C4-2B (cell line): ENCODE data around the gene CHKB.

ENCODE experiments used
- H3K27ac ChIP-seq: fragments of 450-650 bp; 2 replicates; pipeline ENCODE4 v1.5.1; 2017
- ZFX ChIP-seq: fragments of 450-650 bp; IDR thresholded peaks from 2 replicates; pipeline ENCODE4 v1.6.1; 2017
- TF ChIP-seq, protein P1 (sequence below): fragments of 450-650 bp; conservative IDR thresholded peaks from 2 replicates; pipeline ENCODE4 v1.5.1; 2017; ENCODE audit warnings: mild to moderate bottlenecking

The CHKB gene, protein sequence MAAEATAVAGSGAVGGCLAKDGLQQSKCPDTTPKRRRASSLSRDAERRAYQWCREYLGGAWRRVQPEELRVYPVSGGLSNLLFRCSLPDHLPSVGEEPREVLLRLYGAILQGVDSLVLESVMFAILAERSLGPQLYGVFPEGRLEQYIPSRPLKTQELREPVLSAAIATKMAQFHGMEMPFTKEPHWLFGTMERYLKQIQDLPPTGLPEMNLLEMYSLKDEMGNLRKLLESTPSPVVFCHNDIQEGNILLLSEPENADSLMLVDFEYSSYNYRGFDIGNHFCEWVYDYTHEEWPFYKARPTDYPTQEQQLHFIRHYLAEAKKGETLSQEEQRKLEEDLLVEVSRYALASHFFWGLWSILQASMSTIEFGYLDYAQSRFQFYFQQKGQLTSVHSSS

DNA sequence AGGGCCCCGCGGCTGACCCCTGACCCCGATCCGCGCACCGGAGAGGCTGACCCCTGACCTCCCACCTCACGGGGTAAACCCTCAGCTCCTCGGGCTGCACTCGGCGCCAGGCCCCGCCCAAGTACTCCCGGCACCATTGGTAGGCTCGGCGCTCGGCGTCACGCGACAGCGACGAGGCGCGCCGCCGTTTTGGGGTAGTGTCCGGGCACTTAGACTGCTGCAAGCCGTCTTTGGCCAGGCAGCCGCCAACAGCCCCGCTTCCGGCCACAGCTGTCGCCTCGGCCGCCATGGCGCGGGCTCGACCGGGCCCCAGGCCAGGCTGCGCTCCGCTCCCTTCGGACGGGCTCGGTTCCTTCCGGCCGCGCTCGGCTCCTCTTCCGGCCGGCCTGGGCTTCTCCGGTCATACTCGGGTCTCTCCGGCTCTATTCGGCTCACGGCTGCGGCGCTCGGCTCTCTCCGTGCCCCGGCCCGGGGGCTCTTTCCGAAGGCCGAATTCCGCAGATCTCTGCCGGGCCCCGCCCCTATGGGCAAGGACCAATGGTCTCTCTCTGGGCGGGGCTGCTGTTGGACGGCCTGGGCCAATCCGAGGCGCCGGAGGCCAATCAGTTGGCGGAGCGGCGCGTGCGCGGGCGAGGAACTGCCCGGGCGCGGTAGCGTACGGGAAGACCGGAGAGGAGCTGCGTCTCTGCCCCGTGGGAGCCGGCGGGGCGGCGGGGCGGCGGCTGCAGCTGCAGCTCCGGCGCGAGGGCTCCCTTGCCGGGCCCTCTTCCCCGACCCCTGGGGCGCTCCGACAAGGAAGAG is at the start of gene CHKB:
TSS of gene CHKB (minus strand) at position 357 of the 801 bp plus-strand sequence. CDS start at position 289, 68 bp downstream.
- H3K27ac ChIP-seq = peak within 1 kb of the TSS; percentile 90
- TF ChIP-seq ZFX = peak; percentile 24; the same call in 1 of the 2 replicates
- TF ChIP-seq, protein P1, sequence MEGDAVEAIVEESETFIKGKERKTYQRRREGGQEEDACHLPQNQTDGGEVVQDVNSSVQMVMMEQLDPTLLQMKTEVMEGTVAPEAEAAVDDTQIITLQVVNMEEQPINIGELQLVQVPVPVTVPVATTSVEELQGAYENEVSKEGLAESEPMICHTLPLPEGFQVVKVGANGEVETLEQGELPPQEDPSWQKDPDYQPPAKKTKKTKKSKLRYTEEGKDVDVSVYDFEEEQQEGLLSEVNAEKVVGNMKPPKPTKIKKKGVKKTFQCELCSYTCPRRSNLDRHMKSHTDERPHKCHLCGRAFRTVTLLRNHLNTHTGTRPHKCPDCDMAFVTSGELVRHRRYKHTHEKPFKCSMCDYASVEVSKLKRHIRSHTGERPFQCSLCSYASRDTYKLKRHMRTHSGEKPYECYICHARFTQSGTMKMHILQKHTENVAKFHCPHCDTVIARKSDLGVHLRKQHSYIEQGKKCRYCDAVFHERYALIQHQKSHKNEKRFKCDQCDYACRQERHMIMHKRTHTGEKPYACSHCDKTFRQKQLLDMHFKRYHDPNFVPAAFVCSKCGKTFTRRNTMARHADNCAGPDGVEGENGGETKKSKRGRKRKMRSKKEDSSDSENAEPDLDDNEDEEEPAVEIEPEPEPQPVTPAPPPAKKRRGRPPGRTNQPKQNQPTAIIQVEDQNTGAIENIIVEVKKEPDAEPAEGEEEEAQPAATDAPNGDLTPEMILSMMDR = no peak

DNA sequence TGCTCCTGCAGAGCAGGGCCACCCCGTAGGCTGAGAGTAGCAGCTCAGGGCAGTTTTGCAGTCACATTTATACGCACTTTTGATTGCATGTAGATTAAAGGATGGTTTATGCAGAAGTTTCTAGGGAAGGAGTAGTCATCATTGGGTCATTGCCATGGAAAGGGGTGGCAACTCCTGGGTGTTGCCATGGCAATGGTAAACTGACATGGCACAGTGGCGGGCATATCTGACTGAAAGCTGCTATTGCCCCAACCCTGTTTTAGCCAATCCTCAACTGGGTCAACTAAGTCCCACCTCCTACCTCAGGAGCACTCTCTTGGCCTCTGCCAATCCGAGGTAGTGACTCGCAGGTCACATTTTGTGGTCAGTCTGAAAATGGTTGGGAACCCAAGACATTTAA is 47.7 kb upstream of the CHKB start:
- TF ChIP-seq, protein P1 = no peak
- no peak for TF ChIP-seq ZFX
- H3K27ac ChIP-seq = no peak overlapping the region

DNA sequence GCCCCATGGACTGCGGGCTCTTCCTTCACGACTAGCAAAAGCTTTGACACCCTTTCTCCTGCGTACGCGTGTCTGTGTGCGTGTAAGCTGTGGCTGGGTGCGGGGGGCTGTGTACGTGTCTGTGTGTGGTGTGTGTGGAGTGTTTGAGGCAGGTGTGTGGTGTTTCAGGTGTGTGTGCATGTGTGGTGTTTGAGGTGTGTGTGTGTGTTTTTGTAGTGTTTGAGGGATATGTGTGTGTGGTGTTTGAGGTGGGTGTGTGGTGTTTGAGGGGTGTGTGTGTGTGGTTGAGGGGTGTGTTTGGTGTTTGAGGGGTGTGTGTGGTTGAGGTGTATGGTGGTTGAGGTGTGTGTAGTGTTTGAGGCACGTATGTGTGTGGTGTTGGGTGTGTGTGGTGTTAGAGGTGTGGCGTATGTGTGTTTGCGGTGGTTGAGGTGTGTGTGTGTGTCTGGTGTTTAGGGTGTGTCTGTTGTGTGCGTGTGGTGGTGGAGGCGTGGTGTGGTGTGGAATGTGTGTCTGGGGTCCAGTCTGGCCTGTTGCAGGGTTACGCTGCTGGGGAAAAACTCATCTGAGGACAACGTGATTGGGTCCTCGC is 46.0 kb upstream of the CHKB start:
- TF ChIP-seq ZFX = no peak
- TF ChIP-seq, protein P1 = no peak
- peak overlapping the region; percentile 83 for H3K27ac ChIP-seq

DNA sequence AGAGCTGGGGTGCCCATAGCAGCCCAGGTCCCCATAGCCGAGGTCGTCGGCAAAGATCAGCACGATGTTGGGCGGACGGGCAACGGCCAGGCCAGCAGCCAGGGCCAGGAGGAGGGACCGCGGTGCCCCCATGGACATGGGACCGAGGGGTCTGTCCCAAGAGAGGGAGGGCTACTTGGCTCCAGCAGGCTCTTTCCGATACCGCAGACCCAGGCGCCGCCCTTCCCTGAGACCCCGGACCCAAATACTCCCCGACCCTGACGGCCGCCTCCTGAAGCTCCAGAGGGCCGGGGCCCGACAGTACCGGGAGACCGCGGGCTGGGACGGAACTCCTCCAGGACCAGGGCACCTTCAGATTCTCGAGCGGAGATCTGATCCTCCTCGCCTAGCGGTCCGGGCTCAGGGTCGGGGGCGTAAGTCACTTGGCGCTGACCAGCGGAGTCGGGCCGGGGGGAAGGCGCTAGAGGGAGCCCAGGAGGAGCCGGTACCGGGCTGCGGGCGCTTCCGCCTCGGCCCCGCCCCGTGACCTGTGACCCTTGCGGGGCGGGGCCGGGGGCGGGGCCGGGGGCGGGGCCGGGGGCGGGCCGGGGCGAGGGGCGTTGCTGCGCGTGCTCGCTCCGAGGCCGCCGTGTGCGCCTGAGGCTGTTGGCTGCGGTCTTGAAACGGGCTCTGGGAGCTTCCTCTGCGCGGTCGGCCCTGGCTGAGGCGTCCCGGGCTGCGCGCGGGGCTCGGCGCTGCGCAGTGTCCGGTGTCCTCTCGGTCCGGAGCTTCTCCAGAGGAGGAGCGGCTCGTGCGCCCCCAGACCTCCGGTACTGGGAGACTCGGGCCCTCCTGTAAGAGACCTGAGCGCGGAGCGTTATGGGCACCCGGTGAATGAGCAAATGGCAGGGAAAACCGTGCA is 45.2 kb upstream of the CHKB start, which contains the start of gene ARSA:
TSS of gene ARSA (minus strand) at position 511 of the 901 bp plus-strand sequence. CDS start at position 138, 373 bp downstream.
- 0 out of 2 replicates have a peak, but pooled peaks have one; percentile 28 for TF ChIP-seq ZFX
- TF ChIP-seq, protein P1 = peak; percentile 79
- H3K27ac ChIP-seq = peak within 1 kb of the TSS; percentile 83

DNA sequence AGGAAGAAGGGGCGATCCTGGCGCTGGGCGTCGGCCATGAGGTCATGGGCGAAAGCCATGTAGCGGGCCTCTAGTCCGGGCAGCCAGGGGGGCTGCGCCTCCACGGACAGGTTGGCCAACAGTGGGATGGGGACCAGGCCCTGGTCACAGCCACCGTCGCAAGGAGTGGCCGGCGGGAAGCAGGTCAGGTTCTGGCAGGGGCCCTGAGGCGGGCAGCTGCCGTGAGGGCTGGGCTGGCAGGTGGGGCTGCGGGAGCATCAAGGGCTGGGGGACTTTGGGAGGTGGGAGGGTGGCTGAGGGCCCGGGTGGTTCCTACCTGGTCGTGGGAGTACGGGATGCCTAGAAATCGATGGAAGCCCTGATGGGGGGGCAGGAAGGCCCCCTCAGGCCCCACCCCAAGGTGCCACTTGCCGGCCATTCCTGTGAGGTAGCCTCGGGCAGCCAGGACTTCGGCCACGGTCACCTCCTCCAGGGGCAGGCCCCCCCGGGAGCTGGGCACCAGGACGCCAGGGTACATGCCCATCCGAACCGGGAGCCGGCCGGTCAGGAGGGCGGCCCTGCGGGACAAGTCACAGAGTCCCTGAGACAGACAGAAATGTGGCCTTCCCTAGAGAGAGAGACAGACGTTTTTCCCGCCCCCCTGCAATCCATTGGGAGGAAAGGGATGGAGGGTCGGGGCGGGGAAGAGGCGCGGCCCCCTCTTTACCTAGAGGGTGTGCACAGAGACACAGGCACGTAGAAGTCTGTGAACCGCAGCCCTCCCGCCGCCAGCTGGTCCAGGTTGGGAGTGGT is 44.4 kb upstream of the CHKB start:
- no peak for TF ChIP-seq ZFX
- peak overlapping the region; percentile 83 for H3K27ac ChIP-seq

DNA sequence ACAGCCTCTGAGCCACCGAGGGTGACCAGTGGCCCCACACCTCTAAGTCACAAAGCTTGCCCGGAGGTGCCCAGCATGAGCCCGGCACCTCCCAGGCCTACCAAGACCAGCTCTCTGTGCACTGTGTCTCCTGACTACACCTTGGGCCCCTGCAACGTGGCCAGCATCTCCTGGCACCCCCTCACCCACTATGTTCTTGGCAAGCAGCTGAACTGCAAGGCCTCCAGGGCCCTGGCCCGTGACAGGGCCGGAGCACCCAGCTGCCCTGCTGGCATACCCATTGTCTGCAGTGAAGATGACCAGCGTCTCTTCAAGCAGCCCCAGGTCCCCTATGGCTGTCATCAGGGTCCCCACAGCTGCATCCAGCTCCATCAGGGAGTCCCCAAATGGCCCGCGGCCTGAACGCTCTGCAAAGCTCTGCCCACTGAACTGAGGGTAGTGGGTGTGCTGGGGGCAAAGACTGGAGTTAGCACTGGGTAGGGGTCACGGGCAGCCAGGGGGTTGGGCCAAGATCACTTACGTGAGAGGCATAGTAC is 43.7 kb upstream of the CHKB start:
- TF ChIP-seq, protein P1 = peak; percentile 0; the same call in 1 of the 2 replicates
- no peak for TF ChIP-seq ZFX
- peak overlapping the region; percentile 83; the same call in 1 of the 2 replicates for H3K27ac ChIP-seq
